GM19438 (cell line): Measurements from ENCODE around the gene SPATA16.
"Not testable (repeated sequence)": the region's sequence is repeated elsewhere in the genome, so short reads cannot be mapped to it uniquely, and the experiment has no call there.

Experiments
- ATAC-seq: cut with Tn5 transposase; IDR thresholded peaks from one replicate; pipeline ENCODE4 v1.9.1; 2021; ENCODE audit warnings: low read depth; ENCODE audit not compliant: unreplicated experiment

SPATA16 gene

GRCh38 chr3:173140986-173141385 lies at the start of gene SPATA16:
Gene SPATA16 (minus strand): TSS chr3:173141235. CDS start chr3:173117731, 23,504 bp downstream.
- ATAC-seq = no peak

DNA sequence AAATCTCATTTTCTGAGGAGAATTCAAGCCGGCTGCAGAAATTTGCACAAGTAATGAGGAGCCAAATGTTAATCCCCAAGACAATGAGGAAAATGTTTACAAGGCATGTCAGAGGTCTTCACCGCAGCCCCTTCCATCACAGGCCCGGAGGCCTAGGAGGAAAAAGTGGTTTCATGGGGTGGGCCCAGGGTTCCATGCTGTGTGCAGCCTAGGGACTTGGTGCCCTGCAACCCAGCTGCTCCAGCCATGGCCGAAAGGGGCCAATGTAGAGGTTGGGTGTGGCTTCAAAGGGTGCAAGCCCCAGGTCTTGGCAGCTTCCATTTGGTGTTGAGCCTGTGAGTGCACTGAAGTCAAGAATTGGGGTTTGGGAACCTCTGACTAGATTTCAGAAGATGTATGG lies 42.0 kb upstream of the SPATA16 start:
- ATAC-seq = not testable (repeated sequence)

DNA sequence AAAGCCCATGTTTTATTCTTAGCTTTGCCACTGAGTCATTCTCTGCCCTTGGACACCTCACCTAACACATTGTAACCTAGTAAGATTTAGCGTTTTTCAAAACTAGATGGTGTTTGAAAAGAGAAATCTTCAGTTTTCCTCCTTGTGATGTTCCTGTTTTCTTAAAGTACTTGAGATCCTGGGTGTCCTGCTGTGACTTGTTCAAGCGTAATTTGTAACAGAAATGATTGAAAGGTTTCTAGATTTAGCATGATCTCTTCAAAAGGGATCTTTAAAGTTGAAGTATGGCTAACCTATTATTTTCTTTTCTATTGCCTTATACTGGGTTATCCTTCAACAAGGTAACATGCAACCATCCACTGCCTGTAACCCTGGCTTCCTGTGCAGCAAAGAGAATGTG lies 32.6 kb upstream of the SPATA16 start:
- ATAC-seq = no peak

DNA sequence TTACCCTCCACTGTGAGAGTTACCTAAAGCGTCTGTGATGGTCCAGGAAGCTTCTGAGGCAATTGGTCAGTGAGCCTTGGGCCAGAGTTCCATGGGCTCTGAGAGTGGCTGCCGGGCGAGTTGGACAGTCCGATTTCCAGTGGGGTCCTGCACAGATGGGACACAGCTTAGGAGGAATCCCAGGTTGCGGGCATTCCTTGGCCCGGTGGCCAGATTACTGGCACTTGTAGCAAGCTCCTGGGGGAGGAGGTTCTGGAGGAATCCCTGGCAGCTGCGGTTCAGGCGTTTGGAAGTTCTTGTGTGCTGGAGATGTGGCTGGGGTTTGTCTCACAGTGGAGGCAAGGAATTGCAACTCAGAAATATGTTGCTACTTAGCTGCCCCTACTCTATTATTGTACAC lies 18.1 kb upstream of the SPATA16 start:
- not testable (repeated sequence) for ATAC-seq

GRCh38 chr3:173156533-173156932 lies 15.5 kb upstream of the SPATA16 start:
- not testable (repeated sequence) for ATAC-seq

GRCh38 chr3:173153631-173154030 lies 12.6 kb upstream of the SPATA16 start:
- ATAC-seq = no peak

DNA sequence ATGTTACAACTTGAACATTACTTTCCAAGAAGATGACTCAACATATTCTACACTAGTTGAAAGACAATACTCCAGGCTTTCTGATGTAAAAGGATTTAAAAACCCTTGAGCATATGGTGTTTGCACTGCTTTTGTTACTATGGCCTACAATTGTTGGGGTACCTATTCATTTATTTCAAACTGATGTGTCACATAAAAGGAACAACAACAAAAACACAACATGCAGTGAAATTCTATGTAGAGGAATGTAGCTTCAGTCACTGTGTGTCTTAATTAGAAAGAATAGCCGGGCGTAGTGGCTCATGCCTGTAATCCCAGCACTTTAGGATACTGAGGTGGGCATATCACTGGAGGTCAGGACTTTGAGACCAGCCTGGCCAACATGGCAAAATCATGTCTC lies 1.6 kb downstream of the SPATA16 start:
- no peak for ATAC-seq

DNA sequence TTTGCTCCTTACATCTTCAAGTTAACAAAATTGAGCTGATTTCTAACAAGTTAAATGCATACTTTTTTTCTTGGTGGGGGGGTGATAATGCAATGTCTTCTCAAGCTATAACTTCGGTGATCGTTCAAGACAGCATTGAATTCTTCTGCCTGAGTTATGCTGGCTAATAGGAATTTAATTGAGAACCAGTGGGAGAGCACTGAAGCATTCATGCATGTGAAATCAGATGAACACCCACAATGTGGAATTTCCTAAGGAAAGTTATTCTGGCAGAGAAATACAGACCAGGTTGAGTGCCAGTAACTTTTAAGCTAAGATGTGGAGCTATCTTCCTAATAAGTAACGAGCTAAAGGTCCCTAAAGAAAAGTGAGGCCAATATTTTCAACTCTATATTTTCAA lies 3.0 kb downstream of the SPATA16 start:
- ATAC-seq = no peak

- ATAC-seq = no peak
Observed at GRCh38 chr3:173135059-173135458, 6.0 kb downstream of the SPATA16 start.

DNA sequence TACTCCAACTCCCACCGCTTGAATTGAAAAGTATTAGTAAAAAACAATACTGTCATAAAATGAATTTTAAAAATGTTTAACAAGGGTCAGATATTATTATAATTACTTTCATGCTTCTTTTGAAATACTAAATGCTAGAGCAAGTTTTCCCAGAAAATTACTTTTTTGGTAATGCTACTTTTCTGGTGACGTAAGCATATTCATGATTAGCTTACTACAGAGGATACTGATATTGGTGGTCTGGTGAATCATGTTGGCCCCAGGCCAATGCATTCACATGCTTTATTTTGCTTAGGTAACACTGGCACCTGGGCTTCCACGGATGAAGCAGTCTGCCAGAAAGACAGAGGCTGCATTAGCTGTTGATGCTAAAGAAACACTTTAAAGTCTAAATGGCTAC lies 12.4 kb downstream of the SPATA16 start:
- ATAC-seq = no peak

- no peak for ATAC-seq
Observed at GRCh38 chr3:173111321-173111720, 29.7 kb downstream of the SPATA16 start.

DNA sequence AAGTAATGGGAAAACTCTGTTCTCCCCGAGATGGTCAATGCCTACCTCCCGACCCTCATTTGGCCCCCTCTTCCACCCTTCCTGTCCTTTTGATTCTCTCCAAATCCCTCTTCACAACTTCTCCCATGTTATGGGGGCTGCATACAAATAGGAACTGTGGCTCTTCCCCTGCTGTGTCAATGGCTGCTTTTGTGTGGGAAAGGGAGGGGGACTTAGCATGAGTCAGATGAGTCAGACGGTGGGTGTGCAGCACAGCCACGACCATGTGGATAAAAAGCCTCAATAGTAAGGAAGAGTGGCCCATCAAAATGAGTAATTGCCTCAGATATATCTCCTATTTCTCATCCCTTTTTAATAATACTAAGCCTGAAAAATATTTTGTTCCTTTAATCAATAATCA lies 31.9 kb downstream of the SPATA16 start:
- no peak for ATAC-seq

DNA sequence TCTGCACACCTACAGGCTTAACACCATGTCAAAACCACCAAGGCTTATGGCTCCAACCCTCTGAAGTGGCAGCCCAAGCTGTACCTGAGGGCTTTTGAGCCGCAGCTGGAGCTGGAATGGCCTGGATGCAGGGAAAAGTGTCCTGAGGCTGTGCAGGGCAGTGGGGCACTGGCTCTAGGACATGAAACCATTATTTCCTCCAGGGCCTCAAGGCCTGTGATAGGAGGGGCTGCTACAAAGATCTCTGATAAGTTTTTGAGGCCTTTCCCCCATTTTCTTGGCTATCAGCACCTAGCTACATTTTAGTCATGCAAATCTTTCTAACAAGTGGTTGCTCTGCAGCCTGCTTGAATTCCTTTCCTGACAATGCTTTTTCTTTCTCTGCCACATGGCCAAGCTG lies 37.6 kb downstream of the SPATA16 start:
- no peak for ATAC-seq

DNA sequence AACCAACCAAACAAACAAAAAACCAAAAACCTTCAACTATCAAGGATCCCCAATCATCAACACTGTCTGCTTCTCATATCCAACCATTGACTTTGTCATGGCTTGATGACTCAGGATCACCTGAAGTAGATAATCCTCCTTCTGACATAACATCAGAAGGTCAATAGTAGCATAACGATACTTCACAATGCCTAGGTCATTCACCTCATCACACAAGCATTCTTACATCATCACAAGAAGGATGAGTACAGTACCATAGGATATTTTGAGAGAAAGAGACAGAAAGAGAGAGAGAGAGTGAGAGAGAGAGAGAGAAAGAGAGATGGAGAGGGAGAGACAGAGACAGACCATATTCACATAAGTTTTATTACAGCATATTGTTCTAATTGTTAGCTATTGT lies 42.1 kb downstream of the SPATA16 start:
- ATAC-seq = no peak

- no peak for ATAC-seq
Observed at GRCh38 chr3:173096994-173097785, 43.8 kb downstream of the SPATA16 start.

DNA sequence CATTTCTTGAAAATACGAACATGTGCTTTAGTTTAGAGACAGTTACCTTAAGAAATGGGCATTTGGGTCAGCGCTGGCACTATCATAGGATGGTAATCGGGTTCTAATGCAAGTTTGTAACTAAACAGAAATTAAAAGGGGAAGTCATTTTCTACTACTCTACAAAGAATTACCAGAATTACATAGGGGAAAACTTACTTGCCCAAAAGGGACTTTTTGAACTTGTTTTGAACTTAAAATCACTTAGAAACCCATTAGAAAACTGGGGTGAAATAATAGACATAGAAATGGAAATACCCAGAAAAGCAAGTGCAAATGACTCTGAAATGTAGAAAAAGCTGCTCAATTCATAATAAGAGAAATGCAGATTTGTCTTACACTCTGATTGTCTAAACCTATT lies 44.9 kb downstream of the SPATA16 start:
- no peak for ATAC-seq

DNA sequence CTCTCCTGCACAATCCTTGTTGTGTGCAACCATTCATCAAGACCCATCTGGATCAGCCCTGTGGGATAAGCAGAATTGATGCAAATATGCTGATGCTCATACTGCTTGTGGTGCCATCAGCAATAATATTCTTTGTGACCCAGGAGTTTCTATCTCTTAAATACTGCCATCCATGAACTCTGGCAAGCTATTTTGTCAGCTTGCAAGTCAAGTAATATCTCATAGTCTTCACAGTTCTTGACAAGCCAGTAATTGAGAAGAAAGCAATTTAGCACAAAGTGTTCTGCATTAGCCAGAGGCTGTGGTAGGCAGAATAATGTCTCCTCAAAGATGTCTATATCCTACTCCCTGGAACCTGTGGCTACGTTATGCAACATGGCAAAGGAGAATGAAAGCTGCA lies 49.0 kb downstream of the SPATA16 start:
- no peak for ATAC-seq

- no peak for ATAC-seq
Observed at GRCh38 chr3:173090492-173090891, 50.5 kb downstream of the SPATA16 start.

- ATAC-seq = no peak
Observed at GRCh38 chr3:173089283-173089682, 51.8 kb downstream of the SPATA16 start.

DNA sequence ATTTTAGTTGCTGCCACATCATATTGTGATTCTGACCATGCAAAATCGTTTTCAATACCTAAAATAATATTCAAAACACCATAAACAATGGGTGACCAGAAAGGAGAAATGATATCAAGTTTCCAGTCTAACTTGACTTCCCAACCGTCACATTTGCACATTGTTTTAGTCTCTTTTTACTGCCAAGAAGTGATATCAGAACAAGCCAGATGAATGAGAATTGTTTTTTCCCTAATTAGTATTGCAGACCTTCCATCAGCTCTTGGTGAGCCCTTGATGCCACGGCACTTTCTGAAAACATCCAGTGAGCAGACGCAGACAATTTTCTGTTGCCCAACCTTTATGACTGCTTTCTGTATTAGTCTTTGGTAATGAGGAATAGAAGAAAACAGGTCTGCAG lies 62.5 kb downstream of the SPATA16 start:
- no peak for ATAC-seq

DNA sequence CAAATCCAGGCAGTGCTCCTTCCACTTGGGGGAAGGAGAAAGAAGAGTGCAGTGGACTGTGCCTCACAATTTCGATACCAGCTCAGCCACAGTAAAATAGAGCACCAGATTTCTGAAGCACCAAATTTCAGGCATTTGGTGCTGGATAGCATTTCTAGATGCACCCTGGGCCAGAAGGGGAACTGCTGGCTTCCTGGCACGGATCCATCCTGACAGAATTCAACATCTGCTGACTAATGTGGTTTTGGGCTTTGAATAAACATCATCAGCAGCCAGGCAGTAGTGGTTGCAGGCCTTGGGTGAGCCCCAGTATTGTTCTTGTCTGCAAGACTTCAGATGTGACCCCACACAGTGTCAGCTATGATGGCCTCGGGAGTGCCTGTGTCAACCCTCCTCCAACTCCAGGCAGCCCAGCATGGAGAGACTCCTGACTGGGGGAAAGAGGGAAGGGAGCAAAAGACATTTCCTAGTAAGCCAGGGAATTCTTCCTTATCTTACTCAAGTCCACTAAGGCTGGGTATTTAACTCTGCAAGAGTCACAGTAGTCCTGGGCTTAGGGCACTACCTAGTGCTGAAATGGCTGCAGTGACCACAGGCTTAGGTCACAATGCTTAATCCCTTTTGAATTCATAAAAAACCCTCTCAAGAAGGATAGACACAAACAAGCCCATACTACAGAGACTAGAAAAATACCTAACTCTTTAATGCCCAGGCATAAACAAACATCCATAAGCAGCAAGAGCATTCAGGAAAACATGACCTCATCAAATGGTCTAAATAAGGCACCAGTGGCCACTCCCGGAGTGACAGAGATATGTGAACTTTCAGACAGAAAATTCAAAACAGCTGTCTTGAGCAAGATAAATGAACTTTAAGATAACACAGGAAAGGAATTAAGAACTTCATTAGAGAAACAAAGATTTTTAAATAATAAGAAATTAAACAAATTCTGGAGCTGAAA lies 74.7 kb downstream of the SPATA16 start:
- ATAC-seq = no peak
